Liver (tissue), 9 donors: Measurements from ENCODE around the gene DENND4A. TPM values are rescaled to one million over a fixed set of nuclear protein-coding genes. Genes with fewer than 3 reads are reported as not detected.
"Not testable (repeated sequence)": the region's sequence is repeated elsewhere in the genome, so short reads cannot be mapped to it uniquely, and the experiment has no call there.

ENCODE experiments used
- DNase-seq: peaks from one replicate; pipeline ENCODE4 v3.0.0-alpha.2; 2017; ENCODE audit warnings: low spot score
- H3K27ac ChIP-seq, 2 donors: one replicate each; pipeline ENCODE4 v1.7.0; 2013; ENCODE audit warnings: inconsistent platforms in 2 of 2, low read length in 2 of 2, control low read depth in 1 of 2, low read depth in 1 of 2, mild to moderate bottlenecking in 1 of 2
- H3K27me3 ChIP-seq, 4 donors: one replicate each; pipeline versions ENCODE4 v1.6.1 to v1.7.0; 2013; ENCODE audit warnings: low read length in 3 of 4, inconsistent platforms in 1 of 4, mild to moderate bottlenecking in 1 of 4, moderate library complexity in 1 of 4; ENCODE audit not compliant: control insufficient read depth in 4 of 4, insufficient read depth in 4 of 4
- H3K36me3 ChIP-seq, 4 donors: one replicate each; pipeline versions ENCODE4 v1.6.1 to v1.7.0; 2013; ENCODE audit warnings: low read length in 3 of 4, mild to moderate bottlenecking in 3 of 4, low read depth in 1 of 4, moderate library complexity in 1 of 4; ENCODE audit not compliant: control insufficient read depth in 4 of 4, insufficient read depth in 3 of 4
- H3K4me1 ChIP-seq, 4 donors: one replicate each; pipeline versions ENCODE4 v1.6.1 to v1.7.0; 2013; ENCODE audit warnings: low read length in 3 of 4, mild to moderate bottlenecking in 3 of 4, moderate library complexity in 1 of 4; ENCODE audit not compliant: control insufficient read depth in 4 of 4, insufficient read depth in 4 of 4
- H3K4me3 ChIP-seq, 3 donors: one replicate each; pipeline versions ENCODE4 v1.6.1 to v1.7.0; 2013; ENCODE audit warnings: low read length in 3 of 3, control low read depth in 1 of 3, low read depth in 1 of 3, mild to moderate bottlenecking in 1 of 3
- H3K9ac ChIP-seq, 2 donors: one replicate each; pipeline ENCODE4 v1.7.0; 2013; ENCODE audit warnings: low read length in 2 of 2, mild to moderate bottlenecking in 2 of 2, moderate library complexity in 2 of 2, control low read depth in 1 of 2, low read depth in 1 of 2
- H3K9me3 ChIP-seq, 4 donors: one replicate each; pipeline versions ENCODE4 v1.6.1 to v1.7.0; 2013; ENCODE audit warnings: low read length in 3 of 4; ENCODE audit not compliant: control insufficient read depth in 4 of 4
- ATF3 ChIP-seq: IDR thresholded peaks from 2 replicates; pipeline ENCODE4 v1.6.1; 2016; ENCODE audit warnings: antibody characterized with exemption
- CTCF ChIP-seq: fragments of 150-350 bp; IDR thresholded peaks from 2 replicates; pipeline ENCODE4 v1.5.1; 2017; ENCODE audit warnings: improper control_type of control experiment, low read depth, low read length; ENCODE audit not compliant: missing input control
- FOXA2 ChIP-seq: IDR thresholded peaks from 2 replicates; pipeline ENCODE4 v1.6.1; 2016; ENCODE audit warnings: antibody characterized with exemption
- GABPA ChIP-seq, 2 donors: IDR thresholded peaks in 1 of 2; conservative IDR thresholded peaks in 1 of 2; 2 replicates each; pipeline ENCODE4 v1.6.1; 2016; ENCODE audit warnings: antibody characterized with exemption in 2 of 2, mild to moderate bottlenecking in 1 of 2, moderate library complexity in 1 of 2
- HNF4G ChIP-seq: IDR thresholded peaks from 2 replicates; pipeline ENCODE4 v1.6.1; 2016; ENCODE audit warnings: antibody characterized with exemption
- MAX ChIP-seq: IDR thresholded peaks from 2 replicates; pipeline ENCODE4 v1.6.1; 2016; ENCODE audit warnings: antibody characterized with exemption
- NR2F2 ChIP-seq: IDR thresholded peaks from 2 replicates; pipeline ENCODE4 v1.6.1; 2016; ENCODE audit warnings: antibody characterized with exemption
- RAD21 ChIP-seq, 2 donors: IDR thresholded peaks; 2 replicates each; pipeline ENCODE4 v1.6.1; 2016; ENCODE audit warnings: antibody characterized with exemption in 2 of 2, mild to moderate bottlenecking in 2 of 2
- REST ChIP-seq: IDR thresholded peaks from 2 replicates; pipeline ENCODE4 v1.6.1; 2016; ENCODE audit warnings: antibody characterized with exemption, mild to moderate bottlenecking
- TAF1 ChIP-seq: conservative IDR thresholded peaks from 2 replicates; pipeline ENCODE4 v1.6.1; 2016; ENCODE audit warnings: antibody characterized with exemption, mild to moderate bottlenecking
- YY1 ChIP-seq: IDR thresholded peaks from 2 replicates; pipeline ENCODE4 v1.6.1; 2016; ENCODE audit warnings: antibody characterized with exemption, mild to moderate bottlenecking
- ZBTB33 ChIP-seq: IDR thresholded peaks from 2 replicates; pipeline ENCODE4 v1.6.1; 2016; ENCODE audit warnings: antibody characterized with exemption
- WGBS: extraction: QIAGEN DNeasy Blood & Tissue Kit; methylation state at CpG from one replicate; pipeline ENCODE4 v1.1.7; 2013; 5-methylcytosine and 5-hydroxymethylcytosine counted together
- polyA plus RNA-seq, 2 donors: library from polyadenylated mRNA; stranded (reverse) in 1 of 2; unstranded in 1 of 2; fragments of 200-250 nt in 1 of 2; fragments of >200 nt in 1 of 2; fragmentation: Nextera tagmentation in 1 of 2; extraction: Ambion mirVana in 1 of 2; gene quantifications; one replicate each; pipeline versions ENCODE4 v1.2.1 to v1.2.3, GENCODE V29; 2013 to 2015
- total RNA-seq, 2 donors: library from RNA; depleted of rRNA; stranded (reverse); fragments of >200 nt; gene quantifications; one replicate each; pipeline ENCODE4 v1.2.3, GENCODE V29; 2014
- donor health status: healthy.
- donor health status: healthy.
- donor health status: healthy.
- donor health status: healthy.
- donor health status: healthy.

DENND4A gene
- total and polyA plus RNA-seq, 4 donors: 5.2 to 75.5 (median 23.9) TPM

GRCh38 chr15:65618560-65619109 is 173.5 kb downstream of the DENND4A start:
- TF ChIP-seq ZBTB33 (no peak), YY1 (no peak), ATF3 (no peak), FOXA2 (no peak)
- Histone ChIP-seq H3K9me3 (no peaks in the 10 kb centered on the region), H3K9ac (no peak overlapping the region), H3K4me3 (no peak overlapping the region), H3K36me3 (no peaks in the 10 kb centered on the region), H3K4me1 (peaks cover 0 to 3% (median 0%) of the 10 kb centered on the region in 4 donors), H3K27me3 (no peaks in the 10 kb centered on the region), H3K27ac (no peak overlapping the region)
- 71% methylated on average over 5 of the region's 5 CpGs for WGBS
- DNase-seq: no peak

GRCh38 chr15:65615887-65616286 is 176.2 kb downstream of the DENND4A start:
- H3K9me3 ChIP-seq, H3K27ac ChIP-seq, H3K4me3 ChIP-seq, H3K9ac ChIP-seq, H3K27me3 ChIP-seq, H3K36me3 ChIP-seq, DNase-seq: not testable (repeated sequence)
- H3K4me1 ChIP-seq: peaks cover 4 to 17% (median 6%) of the 10 kb centered on the region in 4 donors
- WGBS: 98% methylated on average over 1 of the region's 1 CpG

GRCh38 chr15:65612949-65613744 is 178.9 kb downstream of the DENND4A start:
- H3K4me1 ChIP-seq: peaks cover 6 to 31% (median 16%) of the 10 kb centered on the region in 4 donors
- WGBS: 77% methylated on average over 6 of the region's 6 CpGs
- H3K9me3 ChIP-seq: no peaks in the 10 kb centered on the region
- no peak for DNase-seq
- H3K36me3 ChIP-seq: no peaks in the 10 kb centered on the region
- no peak overlapping the region for H3K4me3 ChIP-seq
- no peak overlapping the region for H3K9ac ChIP-seq
- H3K27me3 ChIP-seq: no peaks in the 10 kb centered on the region
- H3K27ac ChIP-seq: no peak overlapping the region
- no peak for TF ChIP-seq CTCF
- TF ChIP-seq RAD21 (IDR thresholded peaks at IDR 0.05): no peak
- TF ChIP-seq MAX: no peak
- TF ChIP-seq NR2F2: no peak
- no peak for TF ChIP-seq REST
- no peak for TF ChIP-seq TAF1
- TF ChIP-seq HNF4G: no peak
- TF ChIP-seq GABPA (IDR thresholded peaks at IDR 0.05 in 1 of 2, conservative IDR thresholded peaks at IDR 0.05 in 1 of 2): no peak
- TF ChIP-seq FOXA2: no peak
